HUES64 (cell line): ENCODE results near the gene CCDC61.

ENCODE experiments used
- H3K27ac ChIP-seq: 2 replicates; pipeline ENCODE4 v1.7.0; 2013; ENCODE audit warnings: low read depth, low read length, inconsistent platforms
- H3K27me3 ChIP-seq: 2 replicates; pipeline ENCODE4 v1.6.1; 2013; ENCODE audit warnings: mild to moderate bottlenecking, low read length; ENCODE audit not compliant: insufficient read depth
- H3K36me3 ChIP-seq: 2 replicates; pipeline ENCODE4 v1.6.1; 2013; ENCODE audit warnings: mild to moderate bottlenecking, low read length; ENCODE audit not compliant: insufficient read depth
- H3K4me1 ChIP-seq: 2 replicates; pipeline ENCODE4 v1.6.1; 2013; ENCODE audit warnings: mild to moderate bottlenecking, low read length, moderate library complexity; ENCODE audit not compliant: insufficient read depth
- H3K4me3 ChIP-seq: 2 replicates; pipeline ENCODE4 v1.5.1; 2013; ENCODE audit warnings: mild to moderate bottlenecking, low read length, moderate library complexity
- H3K9ac ChIP-seq: 2 replicates; pipeline ENCODE4 v1.6.1; 2013; ENCODE audit warnings: mild to moderate bottlenecking, low read depth, low read length
- H3K9me3 ChIP-seq: 2 replicates; pipeline ENCODE4 v1.6.1; 2013; ENCODE audit warnings: low read depth, low read length; ENCODE audit not compliant: insufficient read depth
- WGBS: fragments of 150-250, 120-280 bp; methylation state at CpG from one replicate; pipeline ENCODE4 v1.1.7; 2013; ENCODE audit warnings: missing lambda C conversion rate; 5-methylcytosine and 5-hydroxymethylcytosine counted together

Gene CCDC61

GRCh38 chr19:45975306-45976070, 19.8 kb upstream of the CCDC61 start:
- peaks cover 21% of the 10 kb centered on the region for H3K27me3 ChIP-seq
- H3K36me3 ChIP-seq = no peaks in the 10 kb centered on the region
- H3K9me3 ChIP-seq = no peaks in the 10 kb centered on the region
- peaks cover 4% of the 10 kb centered on the region; the same call in 1 of the 2 replicates for H3K4me1 ChIP-seq
- WGBS = 83% methylated on average over 10 of the region's 11 CpGs
- H3K27ac ChIP-seq = no peak overlapping the region
- H3K9ac ChIP-seq = no peak overlapping the region
- no peak overlapping the region for H3K4me3 ChIP-seq

DNA sequence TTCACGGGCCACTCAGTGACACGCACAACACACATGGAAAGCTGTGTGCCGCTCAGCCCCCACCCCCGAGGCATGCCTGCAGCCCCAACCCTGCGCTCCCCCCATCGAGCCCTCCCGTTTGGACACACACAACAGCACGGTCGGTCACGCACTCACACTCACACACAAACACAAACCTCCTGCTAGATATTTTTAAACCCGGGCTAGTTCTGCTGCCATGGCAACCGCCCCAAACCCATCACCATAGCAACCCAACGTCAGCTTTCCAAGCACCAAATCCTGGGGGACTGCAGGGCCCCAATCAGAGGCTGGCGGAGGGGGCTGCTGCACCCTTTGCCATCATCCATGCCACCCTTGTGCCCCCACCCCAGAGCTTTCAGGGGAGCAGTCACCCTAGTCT, 19.1 kb upstream of the CCDC61 start:
- Histone ChIP-seq H3K4me3 (no peak overlapping the region), H3K4me1 (peaks cover 6% of the 10 kb centered on the region; the same call in 1 of the 2 replicates), H3K27ac (no peak overlapping the region), H3K36me3 (no peaks in the 10 kb centered on the region), H3K9me3 (no peaks in the 10 kb centered on the region), H3K9ac (no peak overlapping the region), H3K27me3 (peaks cover 21% of the 10 kb centered on the region)
- 83% methylated on average over 14 of the region's 14 CpGs for WGBS

DNA sequence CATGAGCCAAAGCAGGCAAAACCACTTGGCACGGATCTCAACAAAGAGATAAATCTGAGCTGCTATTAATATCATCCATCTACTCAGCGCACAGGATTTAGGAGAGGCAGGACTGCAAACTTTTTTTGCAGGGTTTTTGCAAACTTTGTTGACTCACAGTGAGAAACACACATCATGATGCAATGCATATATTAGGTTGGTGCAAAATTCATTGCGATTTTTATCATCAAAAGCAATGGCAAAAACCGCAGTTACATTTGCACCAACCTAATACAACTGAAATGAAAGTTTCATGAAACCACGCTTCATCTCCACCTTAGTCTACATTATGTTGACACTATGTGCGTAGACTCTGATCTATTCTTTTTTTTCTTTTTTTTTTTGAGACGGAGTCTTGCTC, 17.1 kb upstream of the CCDC61 start:
- no peaks in the 10 kb centered on the region for H3K9me3 ChIP-seq
- no peaks in the 10 kb centered on the region for H3K36me3 ChIP-seq
- WGBS = 85% methylated on average over 7 of the region's 7 CpGs
- H3K27me3 ChIP-seq = peaks cover 4% of the 10 kb centered on the region; the same call in 1 of the 2 replicates
- no peak overlapping the region for H3K9ac ChIP-seq
- H3K4me3 ChIP-seq = no peak overlapping the region
- no peak overlapping the region for H3K27ac ChIP-seq
- H3K4me1 ChIP-seq = peaks cover 5% of the 10 kb centered on the region; the same call in 1 of the 2 replicates

- Histone ChIP-seq H3K4me3 (no peak overlapping the region), H3K9me3 (no peaks in the 10 kb centered on the region), H3K9ac (no peak overlapping the region), H3K36me3 (no peaks in the 10 kb centered on the region), H3K27me3 (no peaks in the 10 kb centered on the region; the same call in 1 of the 2 replicates), H3K27ac (no peak overlapping the region), H3K4me1 (peaks cover 5% of the 10 kb centered on the region; the same call in 1 of the 2 replicates)
- 72% methylated on average over 2 of the region's 2 CpGs for WGBS
These were observed 13.9 kb upstream of the CCDC61 start for GRCh38 chr19:45981350-45981749.

DNA sequence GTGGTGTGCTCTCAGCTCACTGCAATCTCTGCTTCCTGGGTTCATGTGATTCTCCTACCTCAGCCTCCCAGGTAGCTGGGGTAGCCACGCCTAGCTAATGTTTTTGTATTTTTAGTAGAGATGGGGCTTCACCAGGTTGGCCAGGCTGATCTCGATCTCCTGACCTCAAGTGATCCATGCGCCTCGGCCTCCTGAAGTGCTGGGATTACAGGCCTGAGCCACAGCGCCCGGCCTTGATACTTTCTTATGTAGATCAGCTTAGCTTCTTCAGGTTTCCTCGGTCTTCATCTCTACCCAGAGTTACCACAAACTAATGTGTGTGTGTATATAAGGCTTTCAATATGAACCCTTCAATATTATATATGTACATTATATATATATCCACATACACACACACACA, 9.9 kb upstream of the CCDC61 start:
- Histone ChIP-seq H3K27ac (no peak overlapping the region), H3K9ac (no peak overlapping the region), H3K27me3 (no peaks in the 10 kb centered on the region), H3K9me3 (no peaks in the 10 kb centered on the region), H3K4me3 (no peak overlapping the region), H3K4me1 (peaks cover 5% of the 10 kb centered on the region; the same call in 1 of the 2 replicates), H3K36me3 (no peaks in the 10 kb centered on the region)
- WGBS = 77% methylated on average over 6 of the region's 7 CpGs

GRCh38 chr19:45990113-45990728, 5.0 kb upstream of the CCDC61 start:
- Histone ChIP-seq H3K9ac (no peak overlapping the region), H3K36me3 (no peaks in the 10 kb centered on the region), H3K27ac (no peak overlapping the region), H3K4me3 (no peak overlapping the region), H3K27me3 (no peaks in the 10 kb centered on the region), H3K4me1 (no peaks in the 10 kb centered on the region), H3K9me3 (no peaks in the 10 kb centered on the region)
- WGBS = 93% methylated on average over 12 of the region's 12 CpGs

DNA sequence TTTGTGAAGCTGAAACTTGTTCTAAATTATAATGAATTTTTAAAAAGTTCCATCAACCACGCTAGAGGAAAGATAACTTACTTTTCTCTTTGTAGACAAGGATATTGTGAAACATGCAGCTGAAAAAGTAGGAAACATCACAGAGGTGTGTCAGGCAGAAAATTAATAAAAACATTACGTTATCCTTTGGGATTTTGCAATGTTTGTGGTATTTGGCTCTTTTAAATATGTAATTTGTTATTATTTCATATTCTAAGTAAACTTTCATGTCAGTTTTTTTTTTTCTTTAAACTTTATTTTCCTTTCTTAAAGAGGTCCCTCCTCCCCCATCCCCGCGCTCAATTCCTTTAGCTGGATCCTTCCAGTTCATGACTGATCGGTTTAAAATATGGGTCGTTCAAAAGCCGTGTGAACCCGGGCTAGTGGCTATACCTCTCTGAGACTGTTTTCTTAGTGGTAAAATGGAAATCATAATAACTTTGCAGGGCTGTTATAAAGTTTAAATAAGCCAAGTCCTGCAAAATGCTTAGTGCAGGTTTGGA, 740 bp upstream of the CCDC61 start:
- 25% methylated on average over 8 of the region's 8 CpGs for WGBS
- Histone ChIP-seq H3K4me1 (peaks cover 5% of the 10 kb centered on the region; the same call in 1 of the 2 replicates), H3K36me3 (peaks cover 7% of the 10 kb centered on the region; the same call in 1 of the 2 replicates), H3K27ac (no peak overlapping the region), H3K9me3 (no peaks in the 10 kb centered on the region), H3K27me3 (no peaks in the 10 kb centered on the region), H3K4me3 (peak overlapping the region; percentile 98), H3K9ac (no peak overlapping the region)

GRCh38 chr19:45995715-45996385, 583 bp downstream of the CCDC61 start:
- Histone ChIP-seq H3K36me3 (peaks cover 7% of the 10 kb centered on the region; the same call in 1 of the 2 replicates), H3K27ac (no peak overlapping the region), H3K9ac (peak overlapping the region; percentile 80), H3K27me3 (no peaks in the 10 kb centered on the region), H3K4me3 (peak overlapping the region; percentile 98), H3K9me3 (no peaks in the 10 kb centered on the region), H3K4me1 (peaks cover 5% of the 10 kb centered on the region; the same call in 1 of the 2 replicates)
- WGBS = 20% methylated on average over 13 of the region's 13 CpGs

- peaks cover 7% of the 10 kb centered on the region; the same call in 1 of the 2 replicates for H3K36me3 ChIP-seq
- H3K9me3 ChIP-seq = no peaks in the 10 kb centered on the region
- no peak overlapping the region for H3K27ac ChIP-seq
- no peak overlapping the region for H3K4me3 ChIP-seq
- 84% methylated on average over 8 of the region's 8 CpGs for WGBS
- H3K4me1 ChIP-seq = peaks cover 5% of the 10 kb centered on the region; the same call in 1 of the 2 replicates
- no peaks in the 10 kb centered on the region for H3K27me3 ChIP-seq
- no peak overlapping the region for H3K9ac ChIP-seq
These were observed 1.7 kb downstream of the CCDC61 start for GRCh38 chr19:45996933-45997332.

- Histone ChIP-seq H3K4me3 (no peak overlapping the region), H3K27ac (no peak overlapping the region), H3K9me3 (no peaks in the 10 kb centered on the region), H3K36me3 (peaks cover 7% of the 10 kb centered on the region; the same call in 1 of the 2 replicates), H3K9ac (no peak overlapping the region), H3K27me3 (no peaks in the 10 kb centered on the region), H3K4me1 (peaks cover 5% of the 10 kb centered on the region; the same call in 1 of the 2 replicates)
- 92% methylated on average over 4 of the region's 4 CpGs for WGBS
These were observed 3.6 kb downstream of the CCDC61 start for GRCh38 chr19:45998834-45999233.
